Astrocyte (in vitro differentiated cells and primary cell): ENCODE data around the gene HIVEP2. TPM values are rescaled to one million over a fixed set of nuclear protein-coding genes. Genes with fewer than 3 reads are reported as not detected.

Source experiments
- DNase-seq: peaks from one replicate; pipeline ENCODE4 v3.0.0-alpha.2; 2010; ENCODE audit warnings: low read depth
- FAIRE-seq: peaks from 2 replicates; lab custom pipeline; 2011; peaks lifted over from hg19 to GRCh38; lab: Jason Lieb, UNC
- H2AFZ ChIP-seq: 2 replicates; pipeline ENCODE4 v1.6.0; 2012; ENCODE audit warnings: low read depth, low read length, inconsistent platforms
- H3K27ac ChIP-seq: 2 replicates; pipeline ENCODE4 v1.5.1; 2011; ENCODE audit warnings: low read depth, low read length, inconsistent platforms
- H3K27me3 ChIP-seq: 2 replicates; pipeline ENCODE4 v1.6.0; 2011; ENCODE audit warnings: low read length, inconsistent platforms; ENCODE audit not compliant: insufficient read depth
- H3K36me3 ChIP-seq: 2 replicates; pipeline ENCODE4 v1.5.1; 2011; ENCODE audit warnings: low read length, inconsistent platforms; ENCODE audit not compliant: insufficient read depth
- H3K4me1 ChIP-seq: 2 replicates; pipeline ENCODE4 v1.5.1; 2011; ENCODE audit warnings: low read length, inconsistent platforms; ENCODE audit not compliant: insufficient read depth
- H3K4me2 ChIP-seq: 2 replicates; pipeline ENCODE4 v1.6.0; 2012; ENCODE audit warnings: low read length, inconsistent platforms
- H3K4me3 ChIP-seq: 2 replicates; pipeline ENCODE4 v1.5.1; 2011; ENCODE audit warnings: low read depth, mild to moderate bottlenecking, low read length, inconsistent platforms; ENCODE audit not compliant: insufficient read depth
- H3K79me2 ChIP-seq: 2 replicates; pipeline ENCODE4 v1.6.0; 2012; ENCODE audit warnings: mild to moderate bottlenecking, low read length, inconsistent platforms; ENCODE audit not compliant: insufficient read depth
- H3K9ac ChIP-seq: 2 replicates; pipeline ENCODE4 v1.6.0; 2012; ENCODE audit warnings: mild to moderate bottlenecking, low read length, inconsistent platforms
- H3K9me3 ChIP-seq: 2 replicates; pipeline ENCODE4 v1.5.1; 2012; ENCODE audit warnings: low read depth, mild to moderate bottlenecking, low read length, inconsistent platforms; ENCODE audit not compliant: insufficient read depth
- H4K20me1 ChIP-seq: 2 replicates; pipeline ENCODE4 v1.6.0; 2012; ENCODE audit warnings: low read length, inconsistent platforms; ENCODE audit not compliant: insufficient read depth
- H3K27ac Mint-ChIP-seq: one replicate; pipeline ENCODE4 v1.8.0; 2021; ENCODE audit warnings: mild to moderate bottlenecking, mixed read lengths; ENCODE audit not compliant: unreplicated experiment
- H3K27me3 Mint-ChIP-seq: one replicate; pipeline ENCODE4 v1.8.0; 2021; ENCODE audit warnings: low read depth, mixed read lengths; ENCODE audit not compliant: unreplicated experiment
- H3K36me3 Mint-ChIP-seq: one replicate; pipeline ENCODE4 v1.8.0; 2021; ENCODE audit warnings: low read depth, mixed read lengths; ENCODE audit not compliant: unreplicated experiment
- H3K4me1 Mint-ChIP-seq: one replicate; pipeline ENCODE4 v1.8.0; 2021; ENCODE audit warnings: low read depth, mixed read lengths; ENCODE audit not compliant: unreplicated experiment
- H3K4me3 Mint-ChIP-seq: one replicate; pipeline ENCODE4 v1.8.0; 2021; ENCODE audit warnings: mild to moderate bottlenecking, moderate library complexity, mixed read lengths; ENCODE audit not compliant: unreplicated experiment
- H3K9me3 Mint-ChIP-seq: one replicate; pipeline ENCODE4 v1.8.0; 2021; ENCODE audit warnings: mild to moderate bottlenecking, mixed read lengths; ENCODE audit not compliant: unreplicated experiment
- EZH2 ChIP-seq: IDR thresholded peaks from 2 replicates; pipeline ENCODE4 v1.6.1; 2012; ENCODE audit warnings: mild to moderate bottlenecking, low read length, inconsistent platforms; ENCODE audit not compliant: insufficient read depth
- total RNA-seq: library from RNA; stranded (reverse); gene quantifications from 2 replicates; pipeline ENCODE4 v1.2.1, GENCODE V29; 2021
- TF ChIP-seq, protein P1 (sequence below): IDR thresholded peaks from 2 replicates; pipeline ENCODE4 v1.5.1; 2011; ENCODE audit warnings: low read depth, mild to moderate bottlenecking, inconsistent platforms, low read length, moderate library complexity; ENCODE audit not compliant: insufficient read depth

The HIVEP2 gene
- total RNA-seq, 1 donor from 2014 or later = 21.2 TPM

DNA sequence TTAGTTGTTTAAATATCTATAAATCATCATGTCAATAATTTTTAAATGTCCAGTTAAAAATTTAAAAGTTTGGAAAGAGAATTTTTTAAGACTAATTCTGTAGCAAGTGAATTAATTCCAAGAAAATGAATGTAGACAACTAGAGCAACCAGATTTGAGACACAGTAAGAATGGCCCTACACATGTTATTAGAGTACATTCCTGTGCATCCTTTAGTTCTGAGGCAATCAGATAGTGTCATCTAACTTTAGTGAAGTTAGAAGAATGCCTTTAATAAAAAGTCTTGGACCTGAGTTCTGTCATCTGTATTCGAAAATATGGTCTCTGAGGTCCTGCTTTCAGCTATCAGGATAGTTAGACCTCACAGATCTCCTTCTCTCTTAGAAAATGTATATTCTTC, 63.7 kb downstream of the HIVEP2 start:
- FAIRE-seq = no peak
- H3K4me1 Mint-ChIP-seq = peaks cover 62% of the 10 kb centered on the region
- H3K4me3 ChIP-seq = no peak overlapping the region

DNA sequence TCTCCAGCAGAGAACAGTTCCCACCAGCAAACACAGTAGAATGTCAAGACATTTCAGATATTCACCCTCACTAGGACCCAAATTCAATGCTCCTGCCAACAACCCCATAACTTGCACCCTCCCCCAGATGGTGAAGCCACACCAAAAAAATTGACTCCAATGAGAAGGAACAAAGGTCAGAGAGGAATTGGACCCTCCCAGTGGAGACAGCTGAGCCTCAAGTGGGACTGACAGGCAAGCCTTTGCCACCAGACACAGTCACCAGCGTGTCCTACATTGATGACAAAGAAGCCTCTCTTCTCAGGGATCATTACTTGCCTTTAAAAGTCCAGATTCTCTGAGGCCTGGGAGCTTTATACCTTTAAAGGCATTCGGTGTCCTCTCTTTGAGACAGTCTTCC, 64.8 kb downstream of the HIVEP2 start:
- H3K4me1 Mint-ChIP-seq = peaks cover 55% of the 10 kb centered on the region
- no peaks in the 10 kb centered on the region for H3K27me3 Mint-ChIP-seq
- Histone ChIP-seq H3K79me2 (peaks cover 94% of the 10 kb centered on the region), H2AFZ (no peak overlapping the region), H3K27me3 (no peaks in the 10 kb centered on the region), H3K9me3 (no peaks in the 10 kb centered on the region), H3K9ac (no peak overlapping the region), H3K27ac (no peak overlapping the region), H3K4me3 (no peak overlapping the region), H3K4me2 (no peak overlapping the region), H4K20me1 (peaks cover 4% of the 10 kb centered on the region), H3K4me1 (peaks cover 20% of the 10 kb centered on the region), H3K36me3 (no peaks in the 10 kb centered on the region)
- FAIRE-seq (no peak), DNase-seq (no peak)
- no peaks in the 10 kb centered on the region for H3K9me3 Mint-ChIP-seq
- H3K36me3 Mint-ChIP-seq = peaks cover 11% of the 10 kb centered on the region
- H3K4me3 Mint-ChIP-seq = no peak overlapping the region
- H3K27ac Mint-ChIP-seq = peak overlapping the region; percentile 5
- TF ChIP-seq EZH2 = no peak

More for the DNA sequence above, 63.7 kb downstream of the HIVEP2 start:
- H3K27me3 Mint-ChIP-seq = no peaks in the 10 kb centered on the region
- no peak for DNase-seq
- Histone ChIP-seq H3K4me1 (peaks cover 29% of the 10 kb centered on the region), H3K27me3 (no peaks in the 10 kb centered on the region), H3K36me3 (no peaks in the 10 kb centered on the region), H4K20me1 (no peaks in the 10 kb centered on the region), H2AFZ (no peak overlapping the region), H3K9ac (no peak overlapping the region), H3K79me2 (peaks cover 85% of the 10 kb centered on the region), H3K4me2 (no peak overlapping the region), H3K9me3 (no peaks in the 10 kb centered on the region), H3K27ac (no peak overlapping the region)
- no peak for TF ChIP-seq EZH2
- TF ChIP-seq, protein P1, sequence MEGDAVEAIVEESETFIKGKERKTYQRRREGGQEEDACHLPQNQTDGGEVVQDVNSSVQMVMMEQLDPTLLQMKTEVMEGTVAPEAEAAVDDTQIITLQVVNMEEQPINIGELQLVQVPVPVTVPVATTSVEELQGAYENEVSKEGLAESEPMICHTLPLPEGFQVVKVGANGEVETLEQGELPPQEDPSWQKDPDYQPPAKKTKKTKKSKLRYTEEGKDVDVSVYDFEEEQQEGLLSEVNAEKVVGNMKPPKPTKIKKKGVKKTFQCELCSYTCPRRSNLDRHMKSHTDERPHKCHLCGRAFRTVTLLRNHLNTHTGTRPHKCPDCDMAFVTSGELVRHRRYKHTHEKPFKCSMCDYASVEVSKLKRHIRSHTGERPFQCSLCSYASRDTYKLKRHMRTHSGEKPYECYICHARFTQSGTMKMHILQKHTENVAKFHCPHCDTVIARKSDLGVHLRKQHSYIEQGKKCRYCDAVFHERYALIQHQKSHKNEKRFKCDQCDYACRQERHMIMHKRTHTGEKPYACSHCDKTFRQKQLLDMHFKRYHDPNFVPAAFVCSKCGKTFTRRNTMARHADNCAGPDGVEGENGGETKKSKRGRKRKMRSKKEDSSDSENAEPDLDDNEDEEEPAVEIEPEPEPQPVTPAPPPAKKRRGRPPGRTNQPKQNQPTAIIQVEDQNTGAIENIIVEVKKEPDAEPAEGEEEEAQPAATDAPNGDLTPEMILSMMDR = no peak
- no peak overlapping the region for H3K4me3 Mint-ChIP-seq
- peak overlapping the region; percentile 2 for H3K27ac Mint-ChIP-seq
- no peaks in the 10 kb centered on the region for H3K9me3 Mint-ChIP-seq
- H3K36me3 Mint-ChIP-seq = peaks cover 11% of the 10 kb centered on the region

DNA sequence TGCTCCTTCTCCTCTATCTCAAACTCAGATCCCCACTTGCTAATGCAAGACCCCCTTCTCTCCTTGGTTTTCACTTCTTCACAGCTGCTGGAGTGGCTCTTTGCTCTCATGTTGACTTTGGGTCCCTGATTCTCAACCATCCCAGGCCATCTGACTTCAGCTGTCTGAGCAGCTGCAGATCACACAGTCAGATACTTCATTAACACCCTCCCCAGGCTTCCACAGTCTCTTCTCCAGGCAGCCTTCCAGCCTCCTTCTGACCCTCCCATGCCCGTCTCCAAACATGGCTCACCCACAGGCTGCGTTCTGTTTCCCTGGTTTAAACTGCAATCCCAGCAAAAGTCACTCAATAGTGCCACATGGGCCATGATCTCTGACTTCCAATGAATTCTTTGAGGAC, 65.4 kb downstream of the HIVEP2 start:
- Mint-ChIP-seq H3K4me1 (peaks cover 55% of the 10 kb centered on the region), H3K27me3 (no peaks in the 10 kb centered on the region), H3K9me3 (no peaks in the 10 kb centered on the region), H3K4me3 (no peak overlapping the region), H3K36me3 (peaks cover 13% of the 10 kb centered on the region), H3K27ac (no peak overlapping the region)
- no peak for DNase-seq
- H3K79me2 ChIP-seq = peaks cover 95% of the 10 kb centered on the region
- no peak overlapping the region for H3K27ac ChIP-seq
- H3K9ac ChIP-seq = no peak overlapping the region
- H3K9me3 ChIP-seq = no peaks in the 10 kb centered on the region
- FAIRE-seq = no peak
- H3K27me3 ChIP-seq = no peaks in the 10 kb centered on the region
- H4K20me1 ChIP-seq = peaks cover 4% of the 10 kb centered on the region
- TF ChIP-seq, protein P1 = no peak
- TF ChIP-seq EZH2 = no peak
- no peak overlapping the region for H2AFZ ChIP-seq
- H3K4me2 ChIP-seq = no peak overlapping the region
- H3K36me3 ChIP-seq = no peaks in the 10 kb centered on the region
- H3K4me3 ChIP-seq = no peak overlapping the region
- H3K4me1 ChIP-seq = peaks cover 21% of the 10 kb centered on the region
